IPS-20b (cell line): ENCODE results near the gene KSR2.
A peak's percentile ranks its signal among the peaks of the same experiment; 100 is the strongest.
"Not testable (repeated sequence)": the region's sequence is repeated elsewhere in the genome, so short reads cannot be mapped to it uniquely, and the experiment has no call there.

Experiments
- H3K27ac ChIP-seq: one replicate; pipeline ENCODE4 v1.5.1; 2013; ENCODE audit warnings: low read length
- H3K27me3 ChIP-seq: 2 replicates; pipeline ENCODE4 v1.6.1; 2013; ENCODE audit warnings: mild to moderate bottlenecking, low read length, inconsistent platforms; ENCODE audit not compliant: insufficient read depth
- H3K36me3 ChIP-seq: 2 replicates; pipeline ENCODE4 v1.6.1; 2013; ENCODE audit warnings: low read depth, mild to moderate bottlenecking, inconsistent platforms, low read length, moderate library complexity; ENCODE audit not compliant: insufficient read depth
- H3K4me1 ChIP-seq: 2 replicates; pipeline ENCODE4 v1.6.1; 2013; ENCODE audit warnings: mild to moderate bottlenecking, control low read depth, inconsistent platforms, low read length, moderate library complexity; ENCODE audit not compliant: insufficient read depth
- H3K4me3 ChIP-seq: 2 replicates; pipeline ENCODE4 v1.5.1; 2013; ENCODE audit warnings: mild to moderate bottlenecking, low read length, inconsistent platforms
- H3K9ac ChIP-seq: 2 replicates; pipeline ENCODE4 v1.6.1; 2013; ENCODE audit warnings: low read depth, mild to moderate bottlenecking, inconsistent platforms, low read length, moderate library complexity
- H3K9me3 ChIP-seq: 2 replicates; pipeline ENCODE4 v1.6.1; 2013; ENCODE audit warnings: mild to moderate bottlenecking, low read depth, low read length, inconsistent platforms; ENCODE audit not compliant: insufficient read depth

Gene KSR2

GRCh38 chr12:117889098-117889497 is 79.7 kb downstream of the KSR2 start:
- H3K36me3 ChIP-seq = no peaks in the 10 kb centered on the region
- no peaks in the 10 kb centered on the region for H3K9me3 ChIP-seq
- H3K4me1 ChIP-seq = no peaks in the 10 kb centered on the region
- H3K4me3 ChIP-seq = no peak overlapping the region
- no peak overlapping the region for H3K27ac ChIP-seq
- H3K9ac ChIP-seq = no peak overlapping the region
- no peaks in the 10 kb centered on the region; the same call in 1 of the 2 replicates for H3K27me3 ChIP-seq

DNA sequence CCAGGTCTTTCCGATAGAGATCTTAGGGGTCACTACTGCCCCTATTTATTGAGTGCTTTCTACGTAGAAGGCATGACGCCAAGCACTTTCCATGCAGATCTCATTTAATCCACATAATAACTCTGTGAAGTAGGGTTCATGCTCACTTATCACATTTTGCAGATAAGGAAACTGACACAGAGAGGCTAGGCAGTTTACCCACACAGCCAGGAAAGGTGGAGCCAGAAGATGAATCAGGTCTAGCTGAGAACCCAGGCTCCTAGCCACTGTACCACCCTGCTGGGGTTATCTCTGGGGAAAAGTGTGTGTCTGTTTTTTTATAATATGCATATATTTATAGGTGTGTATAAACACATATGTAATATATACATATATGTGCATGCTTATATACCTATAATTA is 83.6 kb downstream of the KSR2 start:
- no peaks in the 10 kb centered on the region for H3K4me1 ChIP-seq
- no peaks in the 10 kb centered on the region; the same call in 1 of the 2 replicates for H3K27me3 ChIP-seq
- H3K36me3 ChIP-seq = no peaks in the 10 kb centered on the region
- H3K27ac ChIP-seq = no peak overlapping the region
- H3K9me3 ChIP-seq = no peaks in the 10 kb centered on the region
- H3K9ac ChIP-seq = no peak overlapping the region
- H3K4me3 ChIP-seq = no peak overlapping the region

GRCh38 chr12:117884161-117884560 is 84.6 kb downstream of the KSR2 start:
- Histone ChIP-seq H3K4me3 (no peak overlapping the region), H3K27me3 (no peaks in the 10 kb centered on the region; the same call in 1 of the 2 replicates), H3K9ac (no peak overlapping the region), H3K4me1 (no peaks in the 10 kb centered on the region), H3K9me3 (no peaks in the 10 kb centered on the region), H3K36me3 (no peaks in the 10 kb centered on the region), H3K27ac (no peak overlapping the region)

- Histone ChIP-seq H3K9me3 (no peaks in the 10 kb centered on the region), H3K4me3 (no peak overlapping the region), H3K36me3 (no peaks in the 10 kb centered on the region), H3K9ac (no peak overlapping the region), H3K4me1 (no peaks in the 10 kb centered on the region), H3K27me3 (no peaks in the 10 kb centered on the region; the same call in 1 of the 2 replicates), H3K27ac (no peak overlapping the region)
Measured at GRCh38 chr12:117882603-117883184, 86.1 kb downstream of the KSR2 start.

DNA sequence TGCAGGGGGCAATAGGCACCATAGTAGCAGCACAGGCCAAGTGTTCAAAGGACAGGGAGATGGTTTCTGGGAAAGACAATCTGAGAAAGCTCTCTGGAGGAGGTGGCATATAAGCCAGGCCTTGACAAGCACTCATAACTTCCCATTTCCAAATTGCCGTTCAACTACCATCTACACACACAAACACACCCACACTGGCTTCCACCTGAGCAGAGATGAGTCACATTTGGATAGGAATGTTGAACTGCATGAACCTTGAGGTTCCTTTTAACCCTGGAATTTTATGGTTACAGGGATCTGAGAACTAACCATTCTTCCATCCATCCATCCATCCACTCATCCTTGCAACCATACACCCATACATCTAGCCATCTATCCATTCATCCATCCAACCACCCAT is 86.6 kb downstream of the KSR2 start:
- Histone ChIP-seq H3K9me3 (no peaks in the 10 kb centered on the region), H3K27me3 (no peaks in the 10 kb centered on the region; the same call in 1 of the 2 replicates), H3K4me3 (no peak overlapping the region), H3K27ac (no peak overlapping the region), H3K9ac (no peak overlapping the region), H3K4me1 (no peaks in the 10 kb centered on the region), H3K36me3 (no peaks in the 10 kb centered on the region)

DNA sequence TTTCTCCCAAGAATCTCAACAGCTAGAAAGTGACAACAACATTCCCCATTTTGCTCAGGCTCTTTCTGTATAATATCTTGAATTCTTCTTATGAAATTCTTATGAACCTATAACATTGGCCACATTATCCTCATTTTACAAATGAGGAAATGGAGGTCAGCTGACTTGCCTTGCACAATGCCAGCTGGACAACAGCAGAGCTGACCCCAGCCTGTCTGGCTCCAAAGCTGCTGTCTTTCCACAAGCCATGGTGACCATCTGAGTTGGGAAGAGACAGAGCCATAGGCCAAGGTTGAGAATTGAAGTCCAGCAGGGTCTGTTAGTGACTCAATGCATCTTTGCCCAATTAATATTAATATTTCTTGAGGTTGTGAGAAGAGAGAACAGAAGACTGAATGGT is 87.3 kb downstream of the KSR2 start:
- Histone ChIP-seq H3K9ac (no peak overlapping the region), H3K4me3 (no peak overlapping the region), H3K9me3 (no peaks in the 10 kb centered on the region), H3K36me3 (no peaks in the 10 kb centered on the region), H3K27me3 (no peaks in the 10 kb centered on the region; the same call in 1 of the 2 replicates), H3K27ac (no peak overlapping the region), H3K4me1 (no peaks in the 10 kb centered on the region)

GRCh38 chr12:117878605-117879004 is 90.2 kb downstream of the KSR2 start:
- no peak overlapping the region for H3K4me3 ChIP-seq
- no peaks in the 10 kb centered on the region for H3K36me3 ChIP-seq
- H3K9me3 ChIP-seq = no peaks in the 10 kb centered on the region
- H3K27ac ChIP-seq = no peak overlapping the region
- H3K27me3 ChIP-seq = peaks cover 6% of the 10 kb centered on the region
- H3K4me1 ChIP-seq = peaks cover 5% of the 10 kb centered on the region; the same call in 1 of the 2 replicates
- H3K9ac ChIP-seq = no peak overlapping the region

GRCh38 chr12:117876436-117876816 is 92.4 kb downstream of the KSR2 start:
- Histone ChIP-seq H3K27ac (no peak overlapping the region), H3K9me3 (no peaks in the 10 kb centered on the region), H3K9ac (no peak overlapping the region), H3K4me1 (peaks cover 5% of the 10 kb centered on the region; the same call in 1 of the 2 replicates), H3K4me3 (peak overlapping the region; percentile 55; the same call in 1 of the 2 replicates), H3K36me3 (no peaks in the 10 kb centered on the region), H3K27me3 (peaks cover 6% of the 10 kb centered on the region)

DNA sequence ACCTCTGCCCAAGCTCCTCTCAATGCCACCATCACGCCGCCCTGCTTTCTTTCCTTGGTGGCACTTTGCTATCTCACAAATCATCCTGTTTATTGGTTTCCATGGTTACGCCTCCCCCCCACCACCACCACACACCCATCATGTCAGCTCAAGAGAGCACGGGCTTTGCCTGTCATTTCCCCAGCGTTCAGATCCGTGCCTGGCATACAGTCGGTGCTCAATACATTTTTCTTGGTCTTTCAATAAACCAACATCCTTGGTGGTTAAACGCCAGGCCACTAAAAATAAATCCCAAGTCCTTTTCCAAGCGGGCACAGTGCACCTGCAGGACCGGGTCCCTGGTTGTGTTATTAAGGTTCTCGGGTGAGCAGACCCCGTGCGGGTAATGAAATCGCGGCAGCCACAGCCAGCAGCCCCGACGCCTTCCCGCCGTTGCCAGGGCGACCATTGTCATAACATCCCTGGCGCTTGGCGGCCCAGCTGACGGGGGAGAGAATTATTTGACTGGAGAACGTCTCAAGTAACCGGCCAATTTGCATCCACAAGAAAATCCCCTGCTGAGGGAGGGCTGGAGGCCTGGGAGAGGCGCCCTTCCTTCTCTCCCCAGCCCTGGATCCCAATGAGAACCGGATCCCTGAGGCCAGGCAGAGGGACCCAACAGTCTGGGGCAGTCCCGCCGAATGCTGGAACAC is 92.9 kb downstream of the KSR2 start:
- Histone ChIP-seq H3K9ac (no peak overlapping the region), H3K27ac (no peak overlapping the region)

DNA sequence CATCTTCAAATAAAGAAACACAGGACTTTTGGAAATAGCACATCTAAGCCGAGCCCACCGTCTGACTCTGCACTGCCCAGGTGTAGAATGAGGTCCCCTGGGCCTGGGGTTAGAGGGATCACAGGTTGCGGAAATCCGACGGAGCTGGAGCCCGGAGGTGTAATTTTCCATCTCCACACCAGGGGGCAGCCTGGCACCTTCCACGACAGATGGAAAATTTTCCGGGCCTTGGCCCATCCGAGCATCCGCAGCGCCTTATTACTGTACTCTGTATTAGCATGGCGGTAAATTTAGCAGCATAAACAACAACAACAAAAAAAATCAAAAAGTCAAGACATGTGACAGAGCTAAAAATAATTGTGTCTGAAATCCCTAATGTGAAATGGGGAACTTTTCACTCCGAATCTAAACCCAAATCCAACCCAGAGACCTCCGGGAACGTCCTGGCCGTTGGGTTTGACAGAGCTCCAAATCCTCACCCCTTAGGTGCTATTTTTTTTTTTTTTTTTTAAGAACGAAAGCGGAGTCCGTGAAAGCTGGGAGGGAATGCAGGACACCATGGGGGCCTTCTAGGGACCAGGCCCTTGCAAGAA is 93.9 kb downstream of the KSR2 start:
- Histone ChIP-seq H3K9ac (no peak overlapping the region), H3K27ac (no peak overlapping the region), H3K36me3 (no peaks in the 10 kb centered on the region), H3K4me1 (peaks cover 5% of the 10 kb centered on the region; the same call in 1 of the 2 replicates), H3K4me3 (no peak overlapping the region), H3K27me3 (peaks cover 6% of the 10 kb centered on the region), H3K9me3 (no peaks in the 10 kb centered on the region)

More for the DNA sequence above, 92.9 kb downstream of the KSR2 start:
- Histone ChIP-seq H3K4me3 (peak overlapping the region; percentile 55; the same call in 1 of the 2 replicates), H3K4me1 (peaks cover 5% of the 10 kb centered on the region; the same call in 1 of the 2 replicates), H3K9me3 (no peaks in the 10 kb centered on the region), H3K27me3 (peaks cover 6% of the 10 kb centered on the region), H3K36me3 (no peaks in the 10 kb centered on the region)

DNA sequence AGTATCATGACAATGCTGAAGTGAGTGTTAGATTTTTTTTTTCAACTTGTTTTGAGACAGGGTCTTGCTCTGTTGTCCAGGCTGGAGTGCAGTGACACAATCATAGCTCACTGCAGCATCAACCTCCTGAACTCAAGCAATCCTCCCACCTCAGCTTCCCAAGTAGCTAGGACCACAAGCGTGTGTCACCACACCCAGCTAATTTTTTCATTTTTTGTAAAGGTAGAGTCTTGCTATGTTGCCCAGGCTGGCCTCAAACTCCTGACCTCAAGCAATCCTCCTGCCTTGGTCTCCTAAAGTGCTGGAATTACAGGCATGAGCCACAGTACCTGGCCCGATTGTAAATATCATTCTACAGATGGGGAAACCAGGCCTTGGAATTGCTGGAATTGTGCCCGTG is 94.6 kb downstream of the KSR2 start:
- not testable (repeated sequence) for H3K9me3 ChIP-seq, H3K4me3 ChIP-seq, H3K27ac ChIP-seq, H3K4me1 ChIP-seq, H3K9ac ChIP-seq, H3K27me3 ChIP-seq, H3K36me3 ChIP-seq
